ENCODE data around the gene ACTR1B.

DNA sequence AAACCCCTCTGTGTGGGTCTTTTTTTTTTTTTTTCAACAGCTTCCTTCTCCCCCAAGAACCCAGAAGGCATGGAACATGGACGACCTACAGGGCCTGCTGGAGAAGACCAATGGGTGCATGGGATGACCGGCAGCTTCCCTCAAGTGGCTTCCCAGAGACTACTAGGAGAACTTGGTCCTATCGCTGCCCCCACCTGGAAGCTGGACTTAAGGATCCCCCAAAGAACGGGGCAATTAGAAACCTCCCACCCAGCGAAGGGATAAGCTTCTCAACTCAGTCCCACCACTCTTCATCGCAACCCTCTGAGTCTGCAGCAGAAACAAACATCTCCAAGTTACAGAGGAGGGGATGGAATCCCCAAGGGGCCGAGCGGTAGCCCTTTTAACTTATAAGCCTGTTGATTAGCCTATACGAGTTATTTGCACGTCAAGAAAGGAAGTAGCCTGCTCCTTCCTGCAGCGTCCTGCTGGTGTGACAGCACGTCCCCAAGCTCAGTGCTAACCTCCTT lies 1.4 kb downstream of the ACTR1B start:
- TF ChIP-seq, protein P1, sequence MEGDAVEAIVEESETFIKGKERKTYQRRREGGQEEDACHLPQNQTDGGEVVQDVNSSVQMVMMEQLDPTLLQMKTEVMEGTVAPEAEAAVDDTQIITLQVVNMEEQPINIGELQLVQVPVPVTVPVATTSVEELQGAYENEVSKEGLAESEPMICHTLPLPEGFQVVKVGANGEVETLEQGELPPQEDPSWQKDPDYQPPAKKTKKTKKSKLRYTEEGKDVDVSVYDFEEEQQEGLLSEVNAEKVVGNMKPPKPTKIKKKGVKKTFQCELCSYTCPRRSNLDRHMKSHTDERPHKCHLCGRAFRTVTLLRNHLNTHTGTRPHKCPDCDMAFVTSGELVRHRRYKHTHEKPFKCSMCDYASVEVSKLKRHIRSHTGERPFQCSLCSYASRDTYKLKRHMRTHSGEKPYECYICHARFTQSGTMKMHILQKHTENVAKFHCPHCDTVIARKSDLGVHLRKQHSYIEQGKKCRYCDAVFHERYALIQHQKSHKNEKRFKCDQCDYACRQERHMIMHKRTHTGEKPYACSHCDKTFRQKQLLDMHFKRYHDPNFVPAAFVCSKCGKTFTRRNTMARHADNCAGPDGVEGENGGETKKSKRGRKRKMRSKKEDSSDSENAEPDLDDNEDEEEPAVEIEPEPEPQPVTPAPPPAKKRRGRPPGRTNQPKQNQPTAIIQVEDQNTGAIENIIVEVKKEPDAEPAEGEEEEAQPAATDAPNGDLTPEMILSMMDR (IDR thresholded peaks at IDR 0.05) = no peak
- no peak for TF ChIP-seq EZH2 (IDR thresholded peaks at IDR 0.05)
- TF ChIP-seq EZH2phosphoT487 (IDR thresholded peaks at IDR 0.05) = no peak

Measured in neural progenitor cell (in vitro differentiated cells).